ENCODE measurements around the gene FSIP1.
A peak's percentile ranks its signal among the peaks of the same experiment; 100 is the strongest.
"Not testable (repeated sequence)": the region's sequence is repeated elsewhere in the genome, so short reads cannot be mapped to it uniquely, and the experiment has no call there.

Gene FSIP1

DNA sequence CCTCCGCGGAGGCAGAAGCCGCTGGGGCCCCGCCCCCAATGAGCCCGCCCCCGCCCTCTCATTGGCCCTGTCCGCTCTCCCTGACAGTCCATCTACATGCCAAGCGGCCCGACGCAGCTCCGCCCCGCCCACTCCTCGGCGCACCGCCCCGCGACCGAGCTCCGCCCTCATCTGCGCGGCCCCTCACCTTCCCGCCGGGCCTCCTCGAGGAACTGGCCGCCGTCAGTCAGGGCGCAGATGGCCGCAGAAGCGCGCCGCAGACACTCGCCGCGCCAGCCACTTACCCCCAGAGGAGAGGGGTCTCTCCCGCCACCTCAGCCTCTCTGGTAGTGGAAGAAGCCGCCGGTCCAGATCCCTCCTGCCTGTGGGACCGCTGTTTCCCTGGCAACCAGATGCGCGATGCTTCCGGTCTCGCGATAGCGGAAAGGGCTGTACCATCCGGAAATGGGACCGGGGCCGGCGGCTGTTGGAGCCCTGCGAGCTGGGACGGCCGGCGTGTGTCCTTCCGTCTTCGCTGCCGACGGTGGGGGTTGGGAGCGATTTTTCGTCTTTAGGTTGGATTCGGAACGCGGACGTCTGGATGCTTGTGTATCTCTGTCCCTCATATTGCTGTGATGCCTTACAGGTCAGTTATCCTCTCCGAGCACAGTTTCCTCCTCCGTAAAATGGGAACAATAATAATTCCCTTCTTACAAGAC is at the start of gene FSIP1:
TSS of gene FSIP1 (minus strand) at position 401 of the 698 bp plus-strand sequence. CDS start 6,317 bp downstream, outside the sequence.
- DNase-seq: peak; percentile 97
- in situ Hi-C loops (cut with MboI; ENCODE audit: low pct_unique_long_range_greater_than_20kb, low sequenced_read_pairs): loop anchor here (25.0 kb wide), 1 partner anchor 480 kb away; no protein-coding TSS in a partner anchor

DNA sequence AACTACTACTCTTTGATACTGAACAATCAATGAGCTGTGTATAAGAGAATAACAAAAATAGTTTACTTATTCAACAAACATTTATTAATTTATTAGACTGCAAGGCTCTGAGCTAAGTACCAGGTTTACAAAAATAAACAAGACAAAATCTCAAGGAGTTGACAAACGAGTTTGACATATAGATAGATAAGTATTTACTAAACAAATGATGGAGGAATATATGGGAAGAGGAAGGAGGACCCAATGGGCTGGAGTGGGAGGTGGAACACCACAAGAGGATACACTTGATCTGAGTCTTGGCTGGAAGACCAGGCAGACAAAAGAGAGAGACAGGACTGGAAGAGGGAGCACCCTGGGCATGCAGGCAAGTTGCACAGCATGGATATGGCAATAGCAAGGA is 47.5 kb upstream of the FSIP1 start:
- in situ Hi-C loops (cut with MboI; ENCODE audit: low pct_unique_long_range_greater_than_20kb, low sequenced_read_pairs): no loop called here
- DNase-seq: no peak

DNA sequence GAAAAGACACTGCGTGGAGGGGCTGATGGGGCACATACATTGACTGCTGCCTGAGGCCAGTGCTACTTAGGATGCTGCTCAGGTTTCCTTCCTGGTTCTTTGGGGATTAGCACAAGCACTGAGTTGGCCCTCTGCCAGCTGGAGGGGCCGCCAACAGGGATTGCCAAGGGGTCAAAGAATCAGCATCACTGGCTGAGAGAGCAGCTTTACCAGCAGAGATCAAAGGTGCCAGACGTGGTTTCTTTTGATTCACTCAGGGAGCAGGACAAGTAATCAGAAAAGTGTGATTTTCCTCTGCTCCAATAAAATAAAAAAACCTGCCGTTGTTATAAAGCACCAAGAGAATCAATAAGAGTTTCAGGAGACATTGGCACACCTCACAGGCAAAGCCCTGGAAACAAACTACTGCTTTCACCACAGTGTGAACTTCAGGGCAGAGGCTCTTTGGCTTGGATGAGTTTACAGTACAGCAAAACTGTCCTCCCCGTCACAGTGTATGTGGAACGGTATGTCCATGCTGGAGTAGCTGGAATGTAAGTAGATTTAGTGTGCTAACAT is 45.8 kb upstream of the FSIP1 start:
- no peak for DNase-seq
- in situ Hi-C loops (cut with MboI; ENCODE audit: low pct_unique_long_range_greater_than_20kb, low sequenced_read_pairs): no loop called here

DNA sequence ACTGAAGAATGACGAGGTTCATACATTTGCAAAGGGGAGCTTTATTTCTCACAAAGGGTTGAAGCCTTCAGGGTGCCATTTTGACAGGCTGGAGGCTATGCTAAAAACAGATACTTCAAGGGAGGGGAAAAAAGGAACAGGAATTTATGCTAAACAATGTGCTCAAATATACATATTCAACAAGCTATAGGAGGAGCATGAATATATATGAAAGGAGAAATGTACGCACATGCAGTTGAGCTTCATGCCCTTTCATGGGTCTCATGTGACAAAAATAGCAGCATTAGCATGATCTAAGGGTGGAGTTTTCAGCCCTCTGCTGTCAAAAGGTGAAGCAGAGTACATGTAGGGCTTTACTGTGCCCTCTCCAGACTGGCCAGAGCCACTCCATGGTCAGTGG is 44.3 kb upstream of the FSIP1 start:
- in situ Hi-C loops (cut with MboI; ENCODE audit: low pct_unique_long_range_greater_than_20kb, low sequenced_read_pairs): no loop called here

DNA sequence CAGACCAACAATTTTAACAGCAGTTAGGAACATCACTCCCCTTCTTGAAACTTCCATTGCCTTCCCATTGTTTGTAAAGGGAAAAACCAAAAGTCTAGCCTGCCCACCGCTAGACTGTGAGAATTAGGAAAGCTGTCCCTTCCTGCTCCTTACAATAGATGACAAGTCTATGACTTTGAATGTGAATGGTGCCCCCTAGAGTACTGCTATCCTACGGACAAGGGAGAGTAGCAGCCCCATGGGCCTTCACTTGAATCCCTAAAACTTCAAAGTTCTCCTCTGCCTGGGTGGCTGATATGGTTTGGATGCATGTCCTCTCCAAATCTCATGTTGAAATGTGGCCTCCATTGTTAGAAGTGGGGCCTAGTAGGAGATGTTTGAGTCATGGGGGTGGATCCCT is 41.0 kb upstream of the FSIP1 start:
- no peak for DNase-seq
- in situ Hi-C loops (cut with MboI; ENCODE audit: low pct_unique_long_range_greater_than_20kb, low sequenced_read_pairs): no loop called here

More for the DNA sequence above, 44.3 kb upstream of the FSIP1 start:
- no peak for DNase-seq

DNA sequence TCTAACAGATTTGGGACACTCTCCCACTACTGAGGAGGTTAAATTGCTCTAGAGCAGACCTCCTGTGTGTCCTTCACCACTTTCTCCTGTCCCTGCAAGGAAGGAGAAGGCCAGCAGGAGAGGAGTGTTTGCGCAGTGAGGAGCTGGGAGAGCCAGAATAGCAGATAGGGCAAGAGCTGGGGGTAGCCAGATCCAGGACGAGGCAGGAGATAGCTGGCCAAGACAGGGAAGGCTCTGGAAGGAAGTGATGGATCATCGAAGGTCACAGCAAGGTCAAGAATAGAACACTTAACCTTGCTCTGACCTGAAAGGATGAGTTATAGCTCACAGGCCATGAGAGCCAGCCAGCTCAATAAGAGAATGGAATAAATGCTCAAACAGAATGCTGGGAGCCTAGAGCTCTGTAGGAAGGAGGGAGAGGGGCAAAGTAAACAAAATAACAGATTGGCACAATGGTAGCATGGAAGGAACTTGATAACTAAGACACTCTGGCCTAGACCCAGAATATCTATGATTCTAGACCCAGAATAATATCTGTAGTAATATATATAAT is 37.5 kb upstream of the FSIP1 start:
- no peak for DNase-seq
- in situ Hi-C loops (cut with MboI; ENCODE audit: low pct_unique_long_range_greater_than_20kb, low sequenced_read_pairs): no loop called here

DNA sequence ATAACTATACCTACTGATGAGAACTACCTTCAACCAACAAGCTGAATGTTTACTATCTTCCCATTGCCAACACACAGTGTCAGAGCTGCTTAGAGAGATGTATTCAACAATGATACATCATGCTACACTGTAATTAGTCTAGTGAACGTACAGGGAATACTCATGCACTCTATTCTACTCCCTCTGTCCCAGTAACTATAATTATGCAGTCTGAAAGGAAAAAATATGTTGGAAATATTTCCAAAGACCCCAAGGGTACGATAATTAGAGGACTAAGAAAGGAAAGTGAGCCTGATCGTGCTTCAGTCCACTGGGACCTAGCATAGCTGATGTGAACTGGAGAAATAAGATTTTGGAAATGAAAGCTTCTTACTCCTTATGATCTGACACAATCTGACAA is 36.9 kb upstream of the FSIP1 start:
- in situ Hi-C loops (cut with MboI; ENCODE audit: low pct_unique_long_range_greater_than_20kb, low sequenced_read_pairs): no loop called here

DNA sequence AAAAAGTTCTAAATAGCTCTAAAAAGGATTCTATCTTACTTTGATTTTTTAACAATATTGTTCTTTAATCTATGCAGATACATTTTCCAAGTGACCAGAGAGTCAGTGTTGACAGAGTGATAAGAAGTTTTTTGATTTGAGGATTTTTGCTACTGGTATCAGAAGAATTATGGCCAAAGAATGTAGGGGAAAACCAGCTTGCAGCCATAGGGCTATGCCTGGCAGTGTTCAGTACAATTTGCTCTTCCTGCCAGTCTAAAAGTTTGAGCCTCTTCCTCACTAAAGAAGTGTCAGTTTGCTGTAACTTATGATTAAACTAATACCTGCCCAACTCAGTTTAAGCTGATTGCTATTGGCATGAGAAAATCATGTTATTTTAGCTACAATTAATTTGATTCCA is 35.3 kb upstream of the FSIP1 start:
- DNase-seq: no peak
- in situ Hi-C loops (cut with MboI; ENCODE audit: low pct_unique_long_range_greater_than_20kb, low sequenced_read_pairs): no loop called here

More for the DNA sequence above, 36.9 kb upstream of the FSIP1 start:
- DNase-seq: no peak

DNA sequence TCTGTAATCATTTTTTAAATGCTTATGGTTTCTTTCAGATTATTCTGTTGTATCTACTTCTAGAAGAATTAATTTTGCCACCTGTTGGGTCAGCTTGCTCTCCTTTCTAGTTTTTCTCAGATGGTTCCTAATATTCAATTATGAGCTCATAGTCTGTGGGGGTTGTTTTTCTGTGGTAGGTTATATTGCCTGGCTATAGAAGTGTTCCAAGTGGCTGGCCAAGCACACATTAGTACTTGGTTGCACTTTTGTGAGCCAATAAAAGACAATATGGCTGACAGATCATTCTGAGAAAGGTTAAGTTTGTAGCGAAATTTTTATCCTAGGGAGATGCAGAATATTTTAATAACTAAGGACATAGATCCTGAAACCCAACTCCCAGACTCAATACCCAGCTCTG is 31.8 kb upstream of the FSIP1 start:
- DNase-seq: no peak
- in situ Hi-C loops (cut with MboI; ENCODE audit: low pct_unique_long_range_greater_than_20kb, low sequenced_read_pairs): no loop called here

DNA sequence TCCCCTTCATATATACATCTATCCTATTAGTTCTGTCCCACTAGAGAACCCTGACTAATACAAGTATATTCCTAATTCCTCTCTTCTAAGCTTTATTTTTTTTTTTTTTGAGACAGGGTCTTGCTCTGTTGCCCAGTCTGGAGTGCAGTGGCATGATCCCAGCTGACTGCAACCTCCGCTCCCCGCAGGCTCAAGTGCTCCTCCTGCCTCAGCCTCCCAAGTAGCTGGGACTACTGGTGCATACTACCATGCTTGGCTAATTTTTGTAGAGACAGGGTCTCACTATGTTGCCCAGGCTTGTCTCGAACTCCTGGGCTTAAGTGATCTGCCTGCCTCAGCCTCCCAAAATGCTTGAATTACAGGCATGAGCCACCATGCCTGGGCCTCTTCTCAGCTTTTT is 30.0 kb upstream of the FSIP1 start:
- in situ Hi-C loops (cut with MboI; ENCODE audit: low pct_unique_long_range_greater_than_20kb, low sequenced_read_pairs); DNase-seq: not testable (repeated sequence)

DNA sequence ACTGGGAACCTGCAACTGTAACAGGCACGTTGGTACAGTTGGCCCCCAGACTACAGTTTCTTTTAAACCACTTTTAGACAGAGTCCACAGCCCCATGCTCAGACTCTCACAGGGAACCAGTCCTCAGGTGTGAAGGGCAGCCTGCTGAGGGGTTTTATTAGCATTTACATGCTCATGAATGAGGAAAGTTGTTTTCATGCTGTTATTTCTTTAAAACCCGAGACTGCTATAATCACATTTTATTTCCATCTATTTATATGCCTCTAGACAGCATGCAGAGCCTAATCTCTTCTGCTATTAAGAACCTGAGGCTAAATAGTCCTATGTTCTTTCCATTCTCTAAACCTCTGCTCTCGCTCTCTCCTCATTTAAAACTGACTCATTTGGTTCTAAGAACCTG is 26.3 kb upstream of the FSIP1 start:
- no peak for DNase-seq
- in situ Hi-C loops (cut with MboI; ENCODE audit: low pct_unique_long_range_greater_than_20kb, low sequenced_read_pairs): no loop called here

DNA sequence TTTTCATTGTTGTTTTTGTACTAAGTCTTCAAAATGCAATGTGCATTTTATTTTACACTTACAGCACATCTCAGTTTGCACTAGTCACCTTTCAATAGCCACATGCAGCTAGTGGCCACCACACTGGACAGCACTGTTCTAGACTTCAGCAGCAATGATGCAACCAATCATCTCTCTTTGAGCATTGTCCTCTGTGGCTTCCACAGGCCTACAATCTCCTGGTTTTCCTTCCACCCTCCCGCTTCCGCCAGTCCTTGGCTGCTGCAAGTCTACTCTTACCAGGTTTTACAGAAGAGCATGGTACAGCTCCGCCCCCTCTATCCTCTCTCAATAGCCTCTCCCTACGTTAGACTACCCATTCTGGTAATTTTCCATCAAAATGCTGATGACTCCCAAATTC is 25.1 kb upstream of the FSIP1 start:
- in situ Hi-C loops (cut with MboI; ENCODE audit: low pct_unique_long_range_greater_than_20kb, low sequenced_read_pairs): no loop called here
- no peak for DNase-seq

DNA sequence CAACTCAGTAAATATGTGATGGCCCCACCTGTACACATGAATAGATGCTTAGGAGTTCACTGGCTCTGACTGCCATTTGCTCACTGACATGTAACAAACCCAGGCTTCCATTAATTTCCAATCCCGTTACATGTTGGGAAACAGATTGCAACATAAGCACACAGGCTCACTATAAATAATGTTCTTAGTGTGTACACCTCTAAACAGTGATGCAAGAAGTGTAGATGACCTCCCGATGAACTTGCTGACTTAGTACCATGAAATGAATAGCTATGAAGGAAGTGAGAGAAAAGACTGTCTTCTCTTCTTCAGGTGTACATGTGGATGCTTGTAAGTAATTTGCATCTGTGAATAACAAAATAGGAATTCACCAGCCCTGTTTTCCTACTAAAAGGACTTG is 21.4 kb upstream of the FSIP1 start:
- DNase-seq: no peak
- in situ Hi-C loops (cut with MboI; ENCODE audit: low pct_unique_long_range_greater_than_20kb, low sequenced_read_pairs): no loop called here

DNA sequence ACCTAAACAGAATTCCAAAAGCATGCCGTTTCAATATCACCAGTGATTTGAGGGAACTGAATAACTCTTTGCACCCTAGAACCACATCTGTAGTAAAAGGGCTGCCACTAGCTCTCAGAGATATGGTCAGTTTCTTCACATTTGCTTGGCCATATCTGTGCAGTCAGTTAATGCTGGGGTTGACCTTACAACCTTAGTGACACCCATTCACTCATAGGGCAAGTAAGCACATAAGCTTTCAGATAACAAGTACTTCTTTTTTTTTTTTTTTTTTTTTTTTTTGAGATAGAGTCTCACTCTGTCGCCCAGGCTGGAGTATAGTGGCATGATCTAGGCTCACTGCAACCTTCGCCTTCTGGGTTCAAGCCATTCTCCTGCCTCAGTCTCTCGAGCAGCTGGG is 20.4 kb upstream of the FSIP1 start:
- in situ Hi-C loops (cut with MboI; ENCODE audit: low pct_unique_long_range_greater_than_20kb, low sequenced_read_pairs): no loop called here
- no peak for DNase-seq

DNA sequence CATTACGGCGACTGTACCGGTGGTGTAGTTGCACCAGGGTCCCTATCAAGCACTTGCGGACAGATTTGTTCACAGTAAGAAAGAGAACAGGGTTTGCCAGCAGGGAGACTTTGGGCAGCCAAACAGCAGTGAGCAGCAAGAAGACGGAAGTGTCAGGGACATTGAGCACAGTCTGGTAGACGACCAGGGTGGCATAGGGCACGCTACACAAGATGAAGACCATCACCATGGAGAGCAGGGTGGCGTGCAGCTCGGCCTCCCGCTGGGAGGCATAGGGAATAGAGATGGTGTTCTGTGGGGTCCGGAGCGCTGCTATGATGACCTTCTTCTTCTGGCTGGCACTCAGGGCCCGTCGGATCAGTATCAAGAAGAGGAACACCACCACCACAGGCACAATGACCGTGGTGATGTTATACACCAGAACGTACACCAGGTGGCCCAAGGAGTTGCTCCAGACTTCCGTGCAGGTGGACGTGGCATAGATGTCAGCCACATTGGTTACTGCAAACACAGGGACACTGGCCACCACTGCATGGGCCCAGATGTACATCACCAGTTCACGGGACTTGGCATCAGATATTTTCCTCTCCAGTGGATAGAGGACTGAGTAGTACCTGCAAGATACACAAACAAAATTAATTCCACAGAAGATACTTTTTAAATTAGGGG is 19.1 kb upstream of the FSIP1 start:
- DNase-seq: peak; percentile 36
- in situ Hi-C loops (cut with MboI; ENCODE audit: low pct_unique_long_range_greater_than_20kb, low sequenced_read_pairs): no loop called here

DNA sequence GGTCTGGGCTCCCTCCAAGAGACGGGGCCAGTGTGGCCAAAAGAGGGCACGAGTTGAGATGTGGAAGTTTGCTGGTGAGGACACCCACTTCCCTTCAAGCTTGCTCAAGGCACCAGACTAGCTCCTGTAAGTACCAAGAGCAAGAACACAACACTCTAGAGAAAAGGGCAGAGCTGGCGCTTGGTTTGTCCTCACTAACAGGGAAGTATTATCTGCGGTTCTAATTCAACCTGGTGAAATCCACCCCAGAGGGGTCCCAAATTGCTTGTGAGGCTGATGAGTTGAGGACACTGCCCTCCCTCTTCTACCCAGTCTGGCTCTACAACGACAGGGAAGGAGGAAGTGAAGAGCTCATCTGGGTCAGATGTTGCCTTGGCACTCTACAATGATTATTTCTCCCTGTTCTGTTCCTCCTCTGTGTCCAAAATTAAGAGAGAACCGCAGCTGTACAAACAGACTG is 16.9 kb upstream of the FSIP1 start:
- in situ Hi-C loops (cut with MboI; ENCODE audit: low pct_unique_long_range_greater_than_20kb, low sequenced_read_pairs): loop anchor here (25.0 kb wide), 1 partner anchor 463 kb away; no protein-coding TSS in a partner anchor
- no peak for DNase-seq

DNA sequence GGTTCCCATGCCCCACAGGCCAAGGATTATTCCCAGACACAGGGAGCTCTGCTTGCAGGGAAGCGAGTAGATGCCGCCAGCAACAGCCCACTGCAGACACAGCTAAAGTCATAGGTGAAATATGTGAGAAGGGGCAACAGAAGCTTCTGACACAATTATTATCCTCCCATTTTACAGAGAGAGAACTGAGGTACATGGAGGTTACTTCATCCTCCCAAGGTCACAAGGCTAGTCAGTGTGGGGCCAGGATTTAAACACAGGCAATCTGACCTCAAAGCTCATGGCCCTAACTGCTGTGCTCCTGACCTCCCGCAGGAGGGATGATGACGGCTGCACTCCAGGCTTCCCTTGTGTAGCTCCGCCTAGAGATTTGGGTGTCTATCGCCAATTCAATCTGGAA is 15.7 kb upstream of the FSIP1 start:
- in situ Hi-C loops (cut with MboI; ENCODE audit: low pct_unique_long_range_greater_than_20kb, low sequenced_read_pairs): loop anchor here (25.0 kb wide), 1 partner anchor 464 kb away; no protein-coding TSS in a partner anchor
- DNase-seq: no peak

DNA sequence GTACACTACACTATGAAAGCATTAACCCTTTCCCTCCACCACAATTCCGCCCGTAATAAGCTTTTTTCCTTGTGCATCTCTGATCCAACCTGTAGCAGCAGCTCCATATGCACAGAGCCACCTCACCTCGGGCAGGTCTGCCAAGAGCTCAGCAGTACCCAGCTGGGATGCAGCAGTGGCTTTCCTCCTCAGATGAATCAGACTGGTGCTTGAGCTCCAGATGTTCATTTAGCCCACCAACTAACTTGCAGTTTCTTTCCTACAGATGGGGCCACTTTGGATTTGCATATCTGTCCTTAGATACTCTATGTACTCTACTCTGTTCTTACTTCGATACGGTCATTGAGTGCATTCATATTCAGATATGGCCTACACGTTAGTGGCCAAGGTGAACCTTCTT is 14.8 kb upstream of the FSIP1 start:
- no peak for DNase-seq
- in situ Hi-C loops (cut with MboI; ENCODE audit: low pct_unique_long_range_greater_than_20kb, low sequenced_read_pairs): loop anchor here (25.0 kb wide), 1 partner anchor 465 kb away; no protein-coding TSS in a partner anchor

DNA sequence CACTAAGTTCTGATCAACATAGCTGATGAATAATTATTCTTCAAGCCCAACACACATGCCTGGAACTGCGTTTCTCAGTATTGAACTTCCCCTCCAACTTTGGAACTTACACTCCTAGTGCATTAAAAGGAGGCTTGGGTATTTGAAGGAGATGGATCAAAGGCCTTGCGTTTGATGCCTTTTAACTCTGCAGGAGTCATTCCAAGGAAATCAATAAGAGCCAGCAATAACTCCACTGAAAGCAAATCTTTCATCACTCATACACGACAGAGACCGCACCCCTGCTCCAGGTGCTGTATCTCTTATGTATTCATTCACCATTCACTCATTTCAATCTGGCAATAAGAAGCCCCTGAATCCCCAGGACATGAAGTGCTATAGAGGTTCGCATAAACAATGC is 14.0 kb upstream of the FSIP1 start:
- no peak for DNase-seq
- in situ Hi-C loops (cut with MboI; ENCODE audit: low pct_unique_long_range_greater_than_20kb, low sequenced_read_pairs): loop anchor here (25.0 kb wide), 1 partner anchor 466 kb away; no protein-coding TSS in a partner anchor

DNA sequence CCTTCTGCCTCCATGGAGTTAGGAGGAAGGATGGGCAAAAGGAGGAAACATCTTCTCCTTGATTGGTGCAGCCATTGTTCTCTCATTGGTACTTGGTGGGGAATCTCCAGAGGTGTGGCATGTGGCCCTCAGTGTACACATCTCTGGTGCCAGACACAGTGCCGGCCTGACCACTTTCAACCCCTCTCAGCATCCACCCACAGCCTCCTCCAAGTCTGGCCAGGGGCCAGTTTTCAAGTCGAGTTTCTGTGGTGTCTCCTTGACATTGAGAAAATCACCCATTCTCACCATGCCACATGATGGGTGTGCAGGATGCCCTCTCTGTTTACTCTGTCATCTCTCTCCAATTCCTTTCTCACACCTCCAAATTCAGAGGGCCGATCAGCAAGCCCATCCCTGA is 12.8 kb upstream of the FSIP1 start:
- no peak for DNase-seq
- in situ Hi-C loops (cut with MboI; ENCODE audit: low pct_unique_long_range_greater_than_20kb, low sequenced_read_pairs): loop anchor here (25.0 kb wide), 1 partner anchor 467 kb away; no protein-coding TSS in a partner anchor
